Stomach (tissue), 4 donors: ENCODE measurements around the gene MYPN.

Experiments
- EP300 ChIP-seq: sonication (generic); formaldehyde crosslinking; IDR thresholded peaks from one replicate; pipeline ENCODE4 v1.6.1; 2017; ENCODE audit warnings: antibody characterized with exemption
- POLR2A ChIP-seq, 4 donors: fragments of 450-650 bp; IDR thresholded peaks; one replicate each; pipeline ENCODE4 v1.6.1; 2016; ENCODE audit warnings: antibody characterized with exemption in 4 of 4, control low read depth in 2 of 4, mild to moderate bottlenecking in 1 of 4, moderate library complexity in 1 of 4
- POLR2AphosphoS5 ChIP-seq, 3 donors: sonication (generic); formaldehyde crosslinking; IDR thresholded peaks; one replicate each; pipeline ENCODE4 v1.6.1; 2016; ENCODE audit warnings: antibody characterized with exemption in 3 of 3
- TF ChIP-seq, protein P1 (sequence below), 7 experiments: fragments of 450-650 bp in 4 of 7; fragments of 200-600 bp in 3 of 7; sonication (generic) in 3 of 7; IDR thresholded peaks; one replicate each; pipeline ENCODE4 v1.5.1; 2016 to 2019; ENCODE audit warnings: antibody characterized with exemption in 7 of 7, control low read depth in 2 of 7, mild to moderate bottlenecking in 1 of 7

DNA sequence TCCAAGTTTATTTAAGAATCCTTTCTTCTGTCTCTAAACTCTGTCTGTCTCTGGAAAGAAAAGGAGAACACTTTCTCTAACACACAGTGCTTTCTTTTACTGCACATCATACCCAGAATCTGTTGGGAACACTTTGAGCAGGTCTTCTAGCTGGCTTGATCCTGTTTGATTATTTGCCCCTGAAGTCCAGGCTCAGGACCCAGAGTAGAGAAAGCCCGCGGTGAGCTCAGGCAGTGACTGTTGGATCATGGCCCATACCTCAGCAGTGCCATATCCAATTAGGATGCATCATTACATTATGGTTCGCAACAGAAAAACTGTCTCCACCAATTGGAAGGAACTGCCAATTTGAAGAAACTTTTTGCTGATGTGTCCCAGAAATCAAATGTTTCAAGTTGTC, 71.2 kb downstream of the MYPN start:
- TF ChIP-seq, protein P1, sequence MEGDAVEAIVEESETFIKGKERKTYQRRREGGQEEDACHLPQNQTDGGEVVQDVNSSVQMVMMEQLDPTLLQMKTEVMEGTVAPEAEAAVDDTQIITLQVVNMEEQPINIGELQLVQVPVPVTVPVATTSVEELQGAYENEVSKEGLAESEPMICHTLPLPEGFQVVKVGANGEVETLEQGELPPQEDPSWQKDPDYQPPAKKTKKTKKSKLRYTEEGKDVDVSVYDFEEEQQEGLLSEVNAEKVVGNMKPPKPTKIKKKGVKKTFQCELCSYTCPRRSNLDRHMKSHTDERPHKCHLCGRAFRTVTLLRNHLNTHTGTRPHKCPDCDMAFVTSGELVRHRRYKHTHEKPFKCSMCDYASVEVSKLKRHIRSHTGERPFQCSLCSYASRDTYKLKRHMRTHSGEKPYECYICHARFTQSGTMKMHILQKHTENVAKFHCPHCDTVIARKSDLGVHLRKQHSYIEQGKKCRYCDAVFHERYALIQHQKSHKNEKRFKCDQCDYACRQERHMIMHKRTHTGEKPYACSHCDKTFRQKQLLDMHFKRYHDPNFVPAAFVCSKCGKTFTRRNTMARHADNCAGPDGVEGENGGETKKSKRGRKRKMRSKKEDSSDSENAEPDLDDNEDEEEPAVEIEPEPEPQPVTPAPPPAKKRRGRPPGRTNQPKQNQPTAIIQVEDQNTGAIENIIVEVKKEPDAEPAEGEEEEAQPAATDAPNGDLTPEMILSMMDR (IDR thresholded peaks at IDR 0.05), result no peak
- TF ChIP-seq POLR2A (IDR thresholded peaks at IDR 0.05), result no peak
- TF ChIP-seq POLR2AphosphoS5 (IDR thresholded peaks at IDR 0.05), result no peak
- TF ChIP-seq EP300, result no peak
